Spleen (tissue), 7 donors: ENCODE data around the gene ACTN4.
"Not testable (repeated sequence)": the region's sequence is repeated elsewhere in the genome, so short reads cannot be mapped to it uniquely, and the experiment has no call there.

Experiments
- POLR2A ChIP-seq, 3 donors: fragments of 450-650 bp; IDR thresholded peaks; one replicate each; pipeline ENCODE4 v1.5.1; 2017; ENCODE audit warnings: antibody characterized with exemption in 3 of 3, mild to moderate bottlenecking in 1 of 3
- TF ChIP-seq, protein P1 (sequence below), 11 experiments: fragments of 200-600 bp in 7 of 11; fragments of 450-650 bp in 4 of 11; sonication (generic) in 4 of 11; IDR thresholded peaks in 8 of 11; conservative IDR thresholded peaks in 3 of 11; 1 replicate in 7 of 11; 2 replicates in 4 of 11; pipeline versions ENCODE4 v1.4.0 to v1.8.0; 2016 to 2021; ENCODE audit warnings: antibody characterized with exemption in 11 of 11, inconsistent platforms in 4 of 11, mild to moderate bottlenecking in 1 of 11
- donor health status: DM: no; HTN: no; CAD: no; lungs with moderate emphysema.
- donor health status: DM: no; HTN: no; CAD: no.
- donor health status: DM: no; HTN: no; CAD: no.

DNA sequence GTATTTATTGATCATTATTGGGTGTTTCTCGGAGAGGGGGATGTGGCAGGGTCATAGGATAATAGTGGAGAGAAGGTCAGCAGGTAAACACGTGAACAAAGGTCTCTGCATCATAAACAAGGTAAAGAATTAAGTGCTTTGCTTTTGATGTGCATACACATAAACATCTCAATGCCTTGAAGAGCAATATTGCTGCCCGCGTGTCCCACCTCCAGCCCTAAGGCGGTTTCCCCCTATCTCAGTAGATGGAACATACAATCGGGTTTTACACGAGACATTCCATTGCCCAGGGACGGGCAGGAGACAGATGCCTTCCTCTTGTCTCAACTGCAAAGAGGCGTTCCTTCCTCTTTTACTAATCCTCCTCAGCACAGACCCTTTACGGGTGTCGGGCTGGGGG lies 16.1 kb upstream of the ACTN4 start:
- TF ChIP-seq POLR2A (IDR thresholded peaks at IDR 0.05), result not testable (repeated sequence)
- TF ChIP-seq, protein P1, sequence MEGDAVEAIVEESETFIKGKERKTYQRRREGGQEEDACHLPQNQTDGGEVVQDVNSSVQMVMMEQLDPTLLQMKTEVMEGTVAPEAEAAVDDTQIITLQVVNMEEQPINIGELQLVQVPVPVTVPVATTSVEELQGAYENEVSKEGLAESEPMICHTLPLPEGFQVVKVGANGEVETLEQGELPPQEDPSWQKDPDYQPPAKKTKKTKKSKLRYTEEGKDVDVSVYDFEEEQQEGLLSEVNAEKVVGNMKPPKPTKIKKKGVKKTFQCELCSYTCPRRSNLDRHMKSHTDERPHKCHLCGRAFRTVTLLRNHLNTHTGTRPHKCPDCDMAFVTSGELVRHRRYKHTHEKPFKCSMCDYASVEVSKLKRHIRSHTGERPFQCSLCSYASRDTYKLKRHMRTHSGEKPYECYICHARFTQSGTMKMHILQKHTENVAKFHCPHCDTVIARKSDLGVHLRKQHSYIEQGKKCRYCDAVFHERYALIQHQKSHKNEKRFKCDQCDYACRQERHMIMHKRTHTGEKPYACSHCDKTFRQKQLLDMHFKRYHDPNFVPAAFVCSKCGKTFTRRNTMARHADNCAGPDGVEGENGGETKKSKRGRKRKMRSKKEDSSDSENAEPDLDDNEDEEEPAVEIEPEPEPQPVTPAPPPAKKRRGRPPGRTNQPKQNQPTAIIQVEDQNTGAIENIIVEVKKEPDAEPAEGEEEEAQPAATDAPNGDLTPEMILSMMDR (IDR thresholded peaks at IDR 0.05 in 8 of 11, conservative IDR thresholded peaks at IDR 0.05 in 3 of 11), result not testable (repeated sequence)
